Fibroblast of upper back skin (primary cell): ENCODE results near the gene METTL2B.
"Not testable (repeated sequence)": the region's sequence is repeated elsewhere in the genome, so short reads cannot be mapped to it uniquely, and the experiment has no call there.

Experiments
- DNase-seq: peaks from one replicate; pipeline ENCODE4 v3.0.0-alpha.2; 2013

METTL2B gene

DNA sequence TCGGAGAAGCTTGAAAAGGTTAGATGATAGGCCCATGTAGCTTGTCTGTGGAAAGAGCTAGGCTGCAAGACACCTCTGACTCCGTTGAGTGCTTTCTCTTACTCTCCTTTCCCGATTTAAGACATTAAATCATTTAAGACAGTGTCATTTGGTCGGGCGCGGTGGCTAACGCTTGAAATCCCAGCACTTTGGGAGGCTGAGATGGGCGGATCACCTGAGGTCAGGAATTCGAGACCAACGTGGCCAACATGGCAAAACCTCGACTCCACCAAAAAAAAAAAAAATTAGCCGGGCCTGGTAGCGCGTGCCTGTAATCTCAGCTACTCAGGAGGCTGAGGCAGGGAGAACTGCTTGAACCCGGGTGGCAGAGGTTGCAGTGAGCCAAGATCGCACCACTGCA, 52.6 kb downstream of the METTL2B start:
- DNase-seq = not testable (repeated sequence)

GRCh38 chr7:128530121-128530854, 53.7 kb downstream of the METTL2B start:
- DNase-seq = peak; percentile 3

DNA sequence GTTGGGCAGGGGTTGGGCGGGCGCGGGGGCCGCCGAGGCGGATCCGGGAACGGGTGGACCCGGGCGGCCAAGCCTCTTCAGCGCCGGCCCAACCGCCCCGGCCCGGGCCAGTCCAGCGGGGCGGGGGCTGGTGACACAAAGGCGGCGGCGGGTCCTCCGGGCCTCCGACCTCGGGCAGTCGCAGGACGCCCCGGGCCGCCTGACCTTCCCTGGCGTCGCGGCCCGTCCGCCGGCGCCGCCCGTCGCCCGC, 54.2 kb downstream of the METTL2B start:
- no peak for DNase-seq

- peak; percentile 73 for DNase-seq
Measured at GRCh38 chr7:128531105-128531954, 54.8 kb downstream of the METTL2B start.

- peak; percentile 11 for DNase-seq
Measured at GRCh38 chr7:128531955-128532478, 55.5 kb downstream of the METTL2B start.

GRCh38 chr7:128532956-128533355, 56.4 kb downstream of the METTL2B start:
- not testable (repeated sequence) for DNase-seq

DNA sequence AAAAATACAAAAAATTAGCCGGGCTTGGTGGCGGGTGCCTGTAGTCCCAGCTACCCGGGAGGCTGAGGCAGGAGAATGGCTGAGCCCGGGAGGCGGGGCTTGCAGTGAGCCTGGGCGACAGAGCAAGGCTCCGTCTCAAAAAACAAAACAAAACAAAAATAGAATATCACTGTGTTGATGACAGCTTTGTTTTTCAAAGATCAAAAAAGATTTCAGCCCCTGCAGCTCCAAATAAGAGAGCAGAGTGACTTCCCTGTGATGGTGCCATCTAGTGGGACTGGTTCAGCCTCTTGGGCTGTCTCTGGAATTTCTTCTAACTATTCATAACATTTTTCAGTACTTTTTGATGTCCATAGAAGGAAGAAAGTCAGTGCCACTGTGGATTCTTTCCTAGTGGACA, 60.9 kb downstream of the METTL2B start:
- peak; percentile 21 for DNase-seq

DNA sequence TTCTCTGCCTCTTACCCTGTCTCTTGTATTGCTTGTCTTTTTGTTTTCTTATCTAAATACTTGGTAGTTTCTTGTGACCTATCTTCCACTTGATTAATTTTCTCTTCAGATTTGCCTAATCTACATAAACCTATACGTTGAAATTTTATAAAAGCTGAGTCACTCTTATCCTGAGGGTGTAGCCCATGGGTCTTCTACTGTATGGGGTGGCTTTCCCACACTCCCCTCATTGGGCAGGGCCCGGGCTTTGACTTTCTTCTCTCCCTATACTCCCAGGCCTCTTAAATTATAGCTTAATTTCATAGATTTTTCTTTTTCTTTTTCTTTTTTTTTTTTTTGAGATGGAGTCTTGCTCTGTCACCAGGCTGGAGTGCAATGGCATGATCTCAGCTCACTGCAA, 66.0 kb downstream of the METTL2B start:
- DNase-seq = not testable (repeated sequence)

DNA sequence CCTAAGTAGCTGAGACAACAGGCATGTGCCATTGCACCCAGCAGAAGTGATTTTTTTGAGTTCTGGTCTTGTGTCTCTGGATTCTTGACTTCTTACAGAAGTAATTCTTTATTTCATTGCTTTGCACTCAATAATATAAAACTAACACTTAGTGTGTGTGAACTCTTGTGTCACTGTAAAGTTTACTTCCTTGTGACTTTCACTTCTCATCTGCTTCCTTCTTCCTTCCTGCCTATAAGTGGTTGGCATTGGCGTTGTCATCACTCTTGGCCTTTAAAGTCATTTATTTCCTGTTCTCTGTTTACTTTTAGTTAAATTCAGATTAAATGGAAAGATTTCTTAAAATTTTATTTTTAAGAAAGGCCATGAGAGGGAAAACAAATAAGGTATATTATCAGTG, 66.8 kb downstream of the METTL2B start:
- DNase-seq = not testable (repeated sequence)

- DNase-seq = not testable (repeated sequence)
Measured at GRCh38 chr7:128546319-128546851, 69.8 kb downstream of the METTL2B start.

DNA sequence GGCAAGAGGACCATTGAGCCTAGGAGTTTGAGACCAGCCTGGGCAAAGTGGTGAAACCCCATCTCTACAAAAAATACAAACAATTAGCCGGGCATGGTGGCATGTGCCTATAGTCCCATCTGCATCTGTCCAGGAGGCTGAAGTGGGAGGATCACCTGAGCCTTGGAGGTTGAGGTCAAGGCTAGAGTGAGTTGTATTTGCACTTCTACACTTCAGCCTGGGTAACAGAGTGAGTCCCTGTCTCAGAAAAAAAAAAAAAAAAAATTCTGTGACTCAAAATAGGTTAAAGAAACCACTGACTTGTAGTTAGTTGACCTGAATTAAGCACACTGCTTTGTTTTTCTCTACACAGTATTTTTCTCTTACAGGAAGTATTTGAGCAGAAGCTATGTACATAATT, 74.4 kb downstream of the METTL2B start:
- DNase-seq = no peak

DNA sequence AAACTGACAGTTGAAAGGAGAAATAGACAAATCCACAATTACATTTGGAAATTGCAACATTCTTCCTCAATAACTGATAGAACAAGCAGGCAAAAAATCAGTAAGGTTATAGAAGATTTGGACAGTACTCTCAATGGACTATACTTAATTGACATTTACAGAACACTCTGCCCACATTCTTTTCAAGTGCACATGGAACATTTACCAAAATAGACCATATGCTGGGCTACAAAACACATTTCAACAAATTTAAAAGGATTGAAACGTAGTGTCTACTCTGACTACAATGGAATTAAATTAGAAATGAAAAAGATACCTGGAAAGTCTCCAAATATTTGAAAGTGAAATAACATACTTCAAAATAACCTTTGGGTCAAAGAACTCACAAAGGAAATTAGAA, 77.8 kb downstream of the METTL2B start:
- DNase-seq = not testable (repeated sequence)
